Hepatocyte (in vitro differentiated cells): ENCODE results near the gene FAM234A. TPM values are rescaled to one million over a fixed set of nuclear protein-coding genes. Genes with fewer than 3 reads are reported as not detected.

Source experiments
- DNase-seq: peaks from one replicate; pipeline ENCODE4 v3.0.0-alpha.2; 2016; ENCODE audit warnings: low spot score
- H2AFZ ChIP-seq: fragments of 200-600 bp; sonication (generic); 2 replicates; pipeline ENCODE4 v1.6.0; 2016; ENCODE audit warnings: antibody characterized with exemption, mild to moderate bottlenecking
- H3K27ac ChIP-seq: fragments of 200-600 bp; sonication (generic); 2 replicates; pipeline ENCODE4 v1.5.1; 2016; ENCODE audit warnings: mild to moderate bottlenecking
- H3K27me3 ChIP-seq: fragments of 200-600 bp; sonication (generic); 2 replicates; pipeline ENCODE4 v1.6.1; 2016
- H3K36me3 ChIP-seq: fragments of 200-600 bp; sonication (generic); replicated peaks from 2 replicates; pipeline ENCODE4 v1.5.1; 2016; ENCODE audit warnings: low read depth; ENCODE audit not compliant: insufficient read depth
- H3K4me1 ChIP-seq: fragments of 200-600 bp; sonication (generic); 2 replicates; pipeline ENCODE4 v1.5.1; 2016; ENCODE audit warnings: mild to moderate bottlenecking, moderate library complexity; ENCODE audit not compliant: insufficient read depth
- H3K4me2 ChIP-seq: fragments of 200-600 bp; sonication (generic); 2 replicates; pipeline ENCODE4 v1.6.0; 2016
- H3K4me3 ChIP-seq: fragments of 200-600 bp; sonication (generic); 2 replicates; pipeline ENCODE4 v1.5.1; 2016; ENCODE audit warnings: mild to moderate bottlenecking
- H3K79me2 ChIP-seq: fragments of 200-600 bp; sonication (generic); 2 replicates; pipeline ENCODE4 v1.6.0; 2017; ENCODE audit warnings: mild to moderate bottlenecking
- H3K9me2 ChIP-seq: fragments of 200-600 bp; sonication (generic); replicated peaks from 2 replicates; pipeline ENCODE4 v1.6.0; 2017; ENCODE audit warnings: mild to moderate bottlenecking; ENCODE audit not compliant: insufficient read depth
- H3K9me3 ChIP-seq: fragments of 200-600 bp; sonication (generic); 2 replicates; pipeline ENCODE4 v1.5.1; 2016; ENCODE audit warnings: low read depth, mild to moderate bottlenecking
- H4K20me1 ChIP-seq: fragments of 200-600 bp; sonication (generic); 2 replicates; pipeline ENCODE4 v1.6.0; 2016; ENCODE audit warnings: mild to moderate bottlenecking; ENCODE audit not compliant: insufficient read depth, poor library complexity, severe bottlenecking
- CTCF ChIP-seq: fragments of 200-600 bp; sonication (generic); IDR thresholded peaks from 2 replicates; pipeline ENCODE4 v1.5.1; 2016; ENCODE audit warnings: antibody characterized with exemption, mild to moderate bottlenecking; ENCODE audit not compliant: poor library complexity
- EZH2 ChIP-seq: fragments of 200-600 bp; sonication (generic); IDR thresholded peaks from 2 replicates; pipeline ENCODE4 v1.6.1; 2016; ENCODE audit warnings: antibody characterized with exemption, mild to moderate bottlenecking, borderline replicate concordance
- EZH2phosphoT487 ChIP-seq: fragments of 200-600 bp; sonication (generic); IDR thresholded peaks from one replicate; pipeline ENCODE4 v1.6.1; 2018; ENCODE audit warnings: antibody characterized with exemption, mild to moderate bottlenecking, low read depth, moderate library complexity; ENCODE audit not compliant: unreplicated experiment, severe bottlenecking
- WGBS: methylation state at CpG from one replicate; pipeline ENCODE4 v1.1.6; 2016; ENCODE audit warnings: low lambda C conversion rate; ENCODE audit errors: missing lambda C conversion rate; 5-methylcytosine and 5-hydroxymethylcytosine counted together
- polyA plus RNA-seq: library from polyadenylated mRNA; unstranded; fragments of >200 nt; fragmentation: Nextera tagmentation; extraction: Ambion mirVana; gene quantifications from 2 replicates; pipeline ENCODE4 v1.2.1, GENCODE V29; 2016
- total RNA-seq: library from RNA; depleted of rRNA; stranded (reverse); fragments of >200 nt; gene quantifications from 2 replicates; pipeline ENCODE4 v1.2.3, GENCODE V29; 2014

FAM234A gene
- total and polyA plus RNA-seq, 2 experiments from 2014 or later: 84.1 to 106 TPM

DNA sequence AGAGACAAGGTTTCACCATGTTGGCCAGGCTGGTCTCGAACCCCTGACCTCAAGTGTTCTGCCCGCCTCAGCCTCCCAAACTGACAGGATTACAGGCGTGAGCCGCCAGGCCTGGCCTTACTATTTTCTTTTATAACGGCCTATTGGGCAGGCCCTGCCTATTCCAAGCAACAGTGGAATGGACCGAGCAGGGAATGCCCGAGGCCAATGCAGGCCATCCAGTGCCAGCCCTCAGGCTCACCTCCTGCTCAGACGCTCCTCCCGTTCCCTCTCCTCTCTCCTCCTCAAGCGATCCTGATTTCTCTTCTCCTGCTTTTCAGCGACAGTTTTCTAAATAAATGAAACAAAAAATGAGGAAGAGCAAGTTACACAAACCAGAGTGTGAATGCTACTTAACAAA, 41.9 kb upstream of the FAM234A start:
- Histone ChIP-seq H3K36me3 (no peaks in the 10 kb centered on the region), H4K20me1 (peaks cover 10% of the 10 kb centered on the region)

GRCh38 chr16:193441-193840, 41.2 kb upstream of the FAM234A start:
- no peaks in the 10 kb centered on the region for H3K4me1 ChIP-seq
- H3K9me2 ChIP-seq: no peaks in the 10 kb centered on the region
- no peak overlapping the region for H3K27ac ChIP-seq
- H3K27me3 ChIP-seq: no peaks in the 10 kb centered on the region
- no peak overlapping the region for H3K4me3 ChIP-seq
- 96% methylated on average over 15 of the region's 15 CpGs for WGBS
- DNase-seq: no peak
- H2AFZ ChIP-seq: no peak overlapping the region
- H3K79me2 ChIP-seq: peaks cover 5% of the 10 kb centered on the region
- no peaks in the 10 kb centered on the region for H3K36me3 ChIP-seq
- H3K9me3 ChIP-seq: no peaks in the 10 kb centered on the region
- peaks cover 10% of the 10 kb centered on the region for H4K20me1 ChIP-seq
- no peak overlapping the region for H3K4me2 ChIP-seq
- no peak for TF ChIP-seq EZH2phosphoT487
- TF ChIP-seq CTCF: no peak
- no peak for TF ChIP-seq EZH2

More for the DNA sequence above, 41.9 kb upstream of the FAM234A start:
- Histone ChIP-seq H3K9me2 (no peaks in the 10 kb centered on the region), H3K79me2 (peaks cover 5% of the 10 kb centered on the region), H3K9me3 (no peaks in the 10 kb centered on the region), H2AFZ (no peak overlapping the region), H3K27me3 (no peaks in the 10 kb centered on the region), H3K4me1 (no peaks in the 10 kb centered on the region), H3K27ac (no peak overlapping the region), H3K4me2 (no peak overlapping the region), H3K4me3 (no peak overlapping the region)
- WGBS: 95% methylated on average over 11 of the region's 11 CpGs
- TF ChIP-seq CTCF: no peak
- no peak for TF ChIP-seq EZH2phosphoT487
- TF ChIP-seq EZH2: no peak
- no peak for DNase-seq

GRCh38 chr16:194516-194915, 40.1 kb upstream of the FAM234A start:
- DNase-seq: no peak
- no peaks in the 10 kb centered on the region for H3K9me3 ChIP-seq
- no peaks in the 10 kb centered on the region for H3K4me1 ChIP-seq
- H3K4me2 ChIP-seq: no peak overlapping the region
- peaks cover 11% of the 10 kb centered on the region for H3K79me2 ChIP-seq
- no peaks in the 10 kb centered on the region for H3K9me2 ChIP-seq
- H3K4me3 ChIP-seq: no peak overlapping the region
- peaks cover 10% of the 10 kb centered on the region for H4K20me1 ChIP-seq
- no peak for TF ChIP-seq EZH2
- TF ChIP-seq CTCF: no peak
- no peak for TF ChIP-seq EZH2phosphoT487
- H2AFZ ChIP-seq: no peak overlapping the region
- no peaks in the 10 kb centered on the region for H3K27me3 ChIP-seq
- H3K36me3 ChIP-seq: no peaks in the 10 kb centered on the region
- H3K27ac ChIP-seq: no peak overlapping the region
- 99% methylated on average over 6 of the region's 6 CpGs for WGBS

GRCh38 chr16:200388-200787, 34.2 kb upstream of the FAM234A start:
- peaks cover 2% of the 10 kb centered on the region for H3K36me3 ChIP-seq
- no peak for TF ChIP-seq CTCF
- no peak for TF ChIP-seq EZH2
- TF ChIP-seq EZH2phosphoT487: no peak
- no peaks in the 10 kb centered on the region for H3K4me1 ChIP-seq
- H3K4me3 ChIP-seq: no peak overlapping the region
- H3K4me2 ChIP-seq: no peak overlapping the region
- H3K9me3 ChIP-seq: no peaks in the 10 kb centered on the region
- no peaks in the 10 kb centered on the region for H3K27me3 ChIP-seq
- H4K20me1 ChIP-seq: peaks cover 5% of the 10 kb centered on the region
- H2AFZ ChIP-seq: no peak overlapping the region
- no peaks in the 10 kb centered on the region for H3K9me2 ChIP-seq
- 81% methylated on average over 5 of the region's 5 CpGs for WGBS
- peaks cover 18% of the 10 kb centered on the region for H3K79me2 ChIP-seq
- peak; percentile 46 for DNase-seq
- H3K27ac ChIP-seq: peak overlapping the region; percentile 51
